Fibroblast of lung (primary cell): Measurements from ENCODE around the gene PAGR1. TPM values are rescaled to one million over a fixed set of nuclear protein-coding genes. Genes with fewer than 3 reads are reported as not detected.
A peak's percentile ranks its signal among the peaks of the same experiment; 100 is the strongest.

Experiments used
- DNase-seq, 2 donors: peaks; one replicate each; pipeline versions ENCODE4 v3.0.0 to v3.0.0-alpha.2; 2010; ENCODE audit warnings: low read depth in 2 of 2
- H2AFZ ChIP-seq: 2 replicates; pipeline ENCODE4 v1.5.1; 2012; ENCODE audit warnings: low read length, control low read depth, inconsistent platforms
- H3K27ac ChIP-seq: 2 replicates; pipeline ENCODE4 v1.5.1; 2011; ENCODE audit warnings: low read length, control low read depth; ENCODE audit not compliant: insufficient read depth
- H3K27me3 ChIP-seq: 2 replicates; pipeline ENCODE4 v1.5.1; 2011; ENCODE audit warnings: mild to moderate bottlenecking, low read length; ENCODE audit not compliant: control insufficient read depth, insufficient read depth
- H3K36me3 ChIP-seq: 2 replicates; pipeline ENCODE4 v1.5.1; 2011; ENCODE audit warnings: low read length; ENCODE audit not compliant: control insufficient read depth, insufficient read depth
- H3K4me1 ChIP-seq: 2 replicates; pipeline ENCODE4 v1.5.1; 2011; ENCODE audit warnings: low read length; ENCODE audit not compliant: control insufficient read depth, insufficient read depth; ENCODE audit errors: extremely low read depth
- H3K4me2 ChIP-seq: 2 replicates; pipeline ENCODE4 v1.5.1; 2011; ENCODE audit warnings: low read length, control low read depth; ENCODE audit not compliant: insufficient read depth; ENCODE audit errors: extremely low read depth
- H3K4me3 ChIP-seq, 4 experiments: fragments of 200-600 bp in 1 of 4; sonication (generic) in 1 of 4; replicated peaks in 1 of 4; 2 replicates each; pipeline ENCODE4 v1.5.1; 2011 to 2016; ENCODE audit warnings: low read length in 4 of 4, low read depth in 3 of 4, mild to moderate bottlenecking in 3 of 4, control low read depth in 2 of 4, inconsistent platforms in 1 of 4, mixed read lengths in 1 of 4; ENCODE audit not compliant: insufficient read depth in 1 of 4; ENCODE audit errors: control extremely low read depth in 1 of 4
- H3K79me2 ChIP-seq: 2 replicates; pipeline ENCODE4 v1.5.1; 2012; ENCODE audit warnings: mild to moderate bottlenecking, low read length, inconsistent platforms; ENCODE audit not compliant: control insufficient read depth, insufficient read depth
- H3K9ac ChIP-seq: 2 replicates; pipeline ENCODE4 v1.5.1; 2011; ENCODE audit warnings: mild to moderate bottlenecking, low read length, control low read depth; ENCODE audit not compliant: insufficient read depth
- H3K9me3 ChIP-seq: 2 replicates; pipeline ENCODE4 v1.5.1; 2012; ENCODE audit warnings: low read depth, low read length; ENCODE audit not compliant: control insufficient read depth, insufficient read depth
- H4K20me1 ChIP-seq: 2 replicates; pipeline ENCODE4 v1.5.1; 2011; ENCODE audit warnings: low read length; ENCODE audit not compliant: control insufficient read depth, insufficient read depth; ENCODE audit errors: extremely low read depth
- CTCF ChIP-seq, 2 donors: IDR thresholded peaks in 1 of 2; conservative IDR thresholded peaks in 1 of 2; 1 replicate in 1 of 2; 2 replicates in 1 of 2; pipeline ENCODE4 v1.5.1; 2011 to 2012; ENCODE audit warnings: low read length in 2 of 2, control low read depth in 1 of 2, inconsistent platforms in 1 of 2, low read depth in 1 of 2, mild to moderate bottlenecking in 1 of 2
- EZH2 ChIP-seq: IDR thresholded peaks from 2 replicates; pipeline ENCODE4 v1.5.1; 2012; ENCODE audit warnings: low read length, control low read depth, mild to moderate bottlenecking; ENCODE audit errors: missing control alignments
- polyA plus RNA-seq, 2 donors: library from polyadenylated mRNA; depleted of rRNA in 1 of 2; stranded (reverse) in 1 of 2; unstranded in 1 of 2; fragments of >200 nt; gene quantifications; 2 replicates each; pipeline ENCODE4 v1.2.1, GENCODE V29; 2011 to 2012; ENCODE audit warnings: missing spikeins in 1 of 2
- total RNA-seq: library from RNA; depleted of rRNA; stranded (reverse); fragments of >200 nt; gene quantifications from 2 replicates; pipeline ENCODE4 v1.2.1, GENCODE V29; 2014

Gene PAGR1
- total and polyA plus RNA-seq, 2 donors (not counting 1 experiment from before 2014, with no cell fraction given), result 10.0 to 10.7 TPM

DNA sequence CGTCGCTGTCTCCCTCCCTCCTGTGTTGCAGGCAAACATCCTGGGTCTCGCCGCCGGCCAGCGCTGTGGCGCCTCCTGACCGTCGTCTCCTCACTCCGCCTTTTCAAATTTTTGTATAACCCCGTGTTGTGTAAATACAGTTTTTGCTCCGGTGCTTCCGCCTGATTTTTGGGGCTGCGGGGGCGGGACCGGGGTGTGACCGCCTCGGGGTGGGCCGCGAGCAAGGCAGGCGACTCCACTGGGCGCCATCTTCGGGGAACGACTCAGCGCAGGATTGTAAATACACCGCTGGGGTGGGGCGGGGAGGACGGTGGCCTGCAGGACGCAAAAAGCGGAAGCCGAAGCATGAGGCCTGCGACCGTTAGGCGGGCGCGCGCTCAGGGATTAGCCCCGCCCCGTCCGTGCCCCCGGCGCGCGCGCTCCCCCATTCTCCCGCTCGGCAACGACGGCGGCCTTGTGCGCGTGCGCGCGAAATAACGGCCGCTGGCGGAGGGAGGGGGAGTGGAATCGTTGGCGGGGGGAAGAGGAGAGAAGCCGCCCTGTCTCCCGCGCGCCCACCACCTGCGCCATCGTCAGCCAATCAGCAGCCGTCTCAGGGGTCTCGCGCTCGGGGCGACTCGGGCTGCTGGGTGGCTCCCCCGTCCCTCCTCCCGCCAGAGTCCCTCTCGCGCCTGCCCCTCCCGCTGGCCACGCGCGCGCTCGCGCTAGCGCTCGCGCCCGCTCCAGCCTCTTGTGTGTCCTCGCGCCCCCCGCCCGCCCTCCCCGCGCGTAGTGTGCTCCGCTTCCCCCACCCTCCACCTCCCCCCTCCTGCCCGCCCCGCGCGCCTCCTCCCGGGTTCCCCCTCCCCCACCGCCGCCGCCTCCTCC, 10.5 kb upstream of the PAGR1 start:
- Histone ChIP-seq H3K36me3 (peaks cover 15% of the 10 kb centered on the region), H3K4me1 (peaks cover 17% of the 10 kb centered on the region), H3K79me2 (peaks cover 28% of the 10 kb centered on the region), H3K9me3 (no peaks in the 10 kb centered on the region), H3K27ac (peak overlapping the region; percentile 95), H3K4me3 (peak overlapping the region; percentile 82 to 89 (median 84)), H3K4me2 (peak overlapping the region; percentile 95), H2AFZ (peak overlapping the region; percentile 68), H3K9ac (peak overlapping the region; percentile 88), H4K20me1 (no peaks in the 10 kb centered on the region), H3K27me3 (no peaks in the 10 kb centered on the region)
- peak; percentile 98 for DNase-seq
- peak in 1 of 2 donors; percentile 5 for TF ChIP-seq CTCF (conservative IDR thresholded peaks at IDR 0.05 in 1 of 2, IDR thresholded peaks at IDR 0.05 in 1 of 2; ENCODE audit: low read depth in 1 of 2, low read length in 2 of 2)
- no peak for TF ChIP-seq EZH2

DNA sequence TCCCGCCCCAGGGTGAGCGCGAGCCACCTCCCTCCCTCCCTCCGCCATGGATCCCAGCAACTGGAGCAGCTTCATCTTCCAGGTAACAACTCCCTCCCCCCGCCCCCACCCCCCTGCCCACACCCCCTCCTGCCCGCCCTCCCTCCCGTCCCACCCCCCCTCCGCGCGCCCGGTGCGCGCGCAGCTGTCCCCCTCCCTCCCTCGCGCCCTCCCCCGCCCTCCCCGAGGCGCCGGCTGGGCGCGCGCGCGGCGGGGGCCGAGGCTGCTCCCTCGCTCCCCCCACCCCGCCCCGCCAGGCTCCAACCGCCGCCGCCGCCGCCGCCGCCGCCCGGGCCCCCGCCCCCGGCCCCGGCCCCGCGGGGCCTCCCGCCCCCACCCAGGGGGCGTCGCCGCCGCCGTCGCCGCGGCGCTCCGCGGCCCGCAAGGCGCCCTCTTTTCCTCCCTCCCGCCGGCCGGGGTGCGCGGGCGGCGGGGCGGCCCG, 9.8 kb upstream of the PAGR1 start, which contains the start of gene MAZ:
Gene MAZ (plus strand): TSS at position 431 of the 481 bp plus-strand sequence. CDS start 173 bp downstream, outside the sequence.
- TF ChIP-seq CTCF (conservative IDR thresholded peaks at IDR 0.05 in 1 of 2, IDR thresholded peaks at IDR 0.05 in 1 of 2; ENCODE audit: low read depth in 1 of 2, low read length in 2 of 2), result no peak
- no peak for TF ChIP-seq EZH2
- DNase-seq, result peak in 1 of 2 donors; percentile 94
- H3K9me3 ChIP-seq, result no peaks in the 10 kb centered on the region
- peak within 1 kb of the TSS; percentile 24 for H2AFZ ChIP-seq
- H3K4me1 ChIP-seq, result peaks cover 20% of the 10 kb centered on the region
- no peaks in the 10 kb centered on the region for H3K27me3 ChIP-seq
- H3K9ac ChIP-seq, result peak within 1 kb of the TSS; percentile 88
- peak within 1 kb of the TSS; percentile 95 for H3K27ac ChIP-seq
- peaks cover 14% of the 10 kb centered on the region for H3K36me3 ChIP-seq
- no peaks in the 10 kb centered on the region for H4K20me1 ChIP-seq
- peaks cover 29% of the 10 kb centered on the region for H3K79me2 ChIP-seq
- H3K4me2 ChIP-seq, result peak within 1 kb of the TSS; percentile 92
- H3K4me3 ChIP-seq, result peak within 1 kb of the TSS; percentile 54 to 83 (median 78)

- peaks cover 12% of the 10 kb centered on the region for H3K36me3 ChIP-seq
- peak overlapping the region; percentile 81 for H3K27ac ChIP-seq
- peak overlapping the region; percentile 54 to 74 (median 66) for H3K4me3 ChIP-seq
- H3K9ac ChIP-seq, result peak overlapping the region; percentile 51
- H3K79me2 ChIP-seq, result peaks cover 29% of the 10 kb centered on the region
- no peak for TF ChIP-seq CTCF (conservative IDR thresholded peaks at IDR 0.05 in 1 of 2, IDR thresholded peaks at IDR 0.05 in 1 of 2; ENCODE audit: low read depth in 1 of 2, low read length in 2 of 2)
- no peak for TF ChIP-seq EZH2
- no peaks in the 10 kb centered on the region for H3K27me3 ChIP-seq
- peak in 1 of 2 donors; percentile 48 for DNase-seq
- H4K20me1 ChIP-seq, result no peaks in the 10 kb centered on the region
- no peaks in the 10 kb centered on the region for H3K9me3 ChIP-seq
- no peak overlapping the region for H2AFZ ChIP-seq
- peak overlapping the region; percentile 92 for H3K4me2 ChIP-seq
- H3K4me1 ChIP-seq, result peaks cover 23% of the 10 kb centered on the region
Measured at GRCh38 chr16:29806641-29807425, 9.1 kb upstream of the PAGR1 start.
